SK-N-DZ (cell line): ENCODE measurements around the gene RRAGC.
"Not testable (repeated sequence)": the region's sequence is repeated elsewhere in the genome, so short reads cannot be mapped to it uniquely, and the experiment has no call there.

ENCODE experiments used
- DNase-seq: peaks from one replicate; pipeline ENCODE4 v3.0.0-alpha.2; 2015; ENCODE audit warnings: low spot score

The RRAGC gene

DNA sequence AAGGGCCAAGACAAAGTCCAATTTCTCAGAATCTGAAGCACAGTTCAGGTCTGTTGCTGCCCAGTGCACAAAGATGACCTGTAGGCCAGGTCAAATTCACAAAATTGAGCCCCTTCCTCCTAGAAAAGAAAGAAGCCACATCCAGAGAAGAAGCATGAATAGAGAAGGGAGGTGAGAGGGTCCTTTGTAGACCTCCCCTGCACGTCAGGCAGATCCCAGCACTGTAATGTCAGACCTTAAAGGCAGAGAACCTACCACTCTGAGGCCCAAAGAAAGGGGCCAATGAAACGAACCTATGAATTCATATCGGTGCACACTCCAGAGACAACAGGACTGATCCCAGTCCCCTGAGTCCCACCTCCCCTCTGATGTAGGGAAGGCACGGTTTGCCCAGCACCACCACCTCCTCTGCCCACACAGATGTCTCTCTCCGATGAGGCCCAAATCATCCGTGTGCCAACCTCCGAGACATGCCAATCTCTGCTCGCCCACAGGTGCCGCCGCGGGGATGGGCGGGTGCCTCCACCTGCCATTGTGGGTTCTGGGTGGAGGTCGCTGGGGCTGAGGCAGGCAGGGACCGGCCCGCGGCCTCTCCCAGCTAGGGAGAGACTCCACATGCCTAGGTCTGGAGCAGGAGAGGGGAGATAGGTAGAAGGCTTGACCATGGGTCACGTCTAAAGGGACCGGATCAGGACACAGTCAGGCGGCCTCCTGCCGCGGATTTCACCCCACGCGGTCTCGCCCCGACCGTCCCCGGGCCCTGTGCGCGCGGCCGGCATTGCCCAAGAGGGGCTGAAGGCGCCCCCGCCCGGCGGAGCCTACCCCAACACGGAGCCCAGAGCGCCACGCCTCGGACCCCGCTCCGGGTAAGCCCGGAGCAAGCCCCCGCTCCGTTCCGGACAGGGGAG lies 42.1 kb downstream of the RRAGC start:
- no peak for DNase-seq

- peak; percentile 27 for DNase-seq
These were observed 43.5 kb downstream of the RRAGC start for GRCh38 chr1:38815903-38816627.

DNA sequence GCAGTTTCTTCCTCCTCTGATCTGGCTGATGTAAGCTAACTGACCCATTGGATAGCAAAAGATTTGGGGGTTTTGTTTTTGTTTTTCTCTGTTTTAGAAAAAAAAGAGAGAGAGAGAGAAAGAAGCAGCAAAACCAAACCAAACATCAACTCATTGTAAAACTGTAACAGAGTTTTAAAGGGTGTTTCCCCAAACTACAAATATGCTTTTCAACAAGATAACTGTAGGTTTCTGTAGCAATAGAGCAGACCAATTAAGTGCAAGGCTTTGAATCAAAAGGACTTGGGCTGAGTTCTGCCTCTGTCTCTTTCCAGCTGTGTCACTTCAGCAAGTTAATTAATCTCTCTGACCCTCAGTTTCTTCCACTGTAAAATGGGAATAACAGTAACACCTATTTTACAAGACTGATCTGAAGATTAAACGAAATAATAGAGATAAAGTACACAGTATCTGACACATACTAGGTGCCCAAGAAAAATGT lies 44.5 kb downstream of the RRAGC start:
- DNase-seq, result no peak

GRCh38 chr1:38814444-38814983 lies 45.1 kb downstream of the RRAGC start:
- no peak for DNase-seq

- DNase-seq, result no peak
These were observed 46.6 kb downstream of the RRAGC start for GRCh38 chr1:38812981-38813380.

GRCh38 chr1:38811466-38811865 lies 48.1 kb downstream of the RRAGC start:
- DNase-seq, result not testable (repeated sequence)

DNA sequence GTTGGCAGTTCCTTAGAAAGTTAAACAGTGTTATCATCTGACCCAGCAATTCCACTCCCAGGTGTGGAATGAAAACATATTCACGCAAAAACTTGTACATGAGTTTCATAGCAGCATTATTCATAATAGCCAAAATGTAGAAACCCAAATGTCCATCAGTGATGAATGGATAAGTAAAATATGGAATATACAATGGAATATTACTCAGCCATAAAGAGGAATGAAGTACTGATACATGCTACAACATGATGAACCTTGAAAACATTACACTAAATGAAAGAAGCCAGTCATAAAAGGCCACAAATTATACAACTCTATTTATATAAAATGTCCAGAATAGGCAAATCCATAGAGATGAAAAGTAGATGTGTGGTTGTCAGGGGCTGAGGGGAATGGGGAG lies 53.5 kb downstream of the RRAGC start:
- no peak for DNase-seq

DNA sequence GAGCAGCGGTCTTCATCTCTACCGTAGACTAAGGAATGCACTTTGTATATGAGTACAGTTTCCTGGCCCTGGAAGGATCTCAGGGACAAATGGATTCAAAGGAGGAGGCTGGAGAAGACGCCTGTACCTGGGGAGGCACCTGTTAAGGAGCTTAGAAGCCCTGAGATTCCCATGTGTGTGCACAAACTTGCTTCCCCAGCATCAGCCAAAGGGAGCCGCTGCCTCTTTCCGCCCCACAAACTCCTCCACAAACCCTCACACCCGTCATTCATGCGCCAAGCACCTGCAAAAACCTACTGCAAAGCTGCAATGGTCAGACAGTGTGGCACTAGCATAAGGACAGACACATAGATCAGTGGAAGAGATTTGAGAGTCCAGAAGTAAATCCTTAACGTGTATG lies 54.5 kb downstream of the RRAGC start:
- no peak for DNase-seq

DNA sequence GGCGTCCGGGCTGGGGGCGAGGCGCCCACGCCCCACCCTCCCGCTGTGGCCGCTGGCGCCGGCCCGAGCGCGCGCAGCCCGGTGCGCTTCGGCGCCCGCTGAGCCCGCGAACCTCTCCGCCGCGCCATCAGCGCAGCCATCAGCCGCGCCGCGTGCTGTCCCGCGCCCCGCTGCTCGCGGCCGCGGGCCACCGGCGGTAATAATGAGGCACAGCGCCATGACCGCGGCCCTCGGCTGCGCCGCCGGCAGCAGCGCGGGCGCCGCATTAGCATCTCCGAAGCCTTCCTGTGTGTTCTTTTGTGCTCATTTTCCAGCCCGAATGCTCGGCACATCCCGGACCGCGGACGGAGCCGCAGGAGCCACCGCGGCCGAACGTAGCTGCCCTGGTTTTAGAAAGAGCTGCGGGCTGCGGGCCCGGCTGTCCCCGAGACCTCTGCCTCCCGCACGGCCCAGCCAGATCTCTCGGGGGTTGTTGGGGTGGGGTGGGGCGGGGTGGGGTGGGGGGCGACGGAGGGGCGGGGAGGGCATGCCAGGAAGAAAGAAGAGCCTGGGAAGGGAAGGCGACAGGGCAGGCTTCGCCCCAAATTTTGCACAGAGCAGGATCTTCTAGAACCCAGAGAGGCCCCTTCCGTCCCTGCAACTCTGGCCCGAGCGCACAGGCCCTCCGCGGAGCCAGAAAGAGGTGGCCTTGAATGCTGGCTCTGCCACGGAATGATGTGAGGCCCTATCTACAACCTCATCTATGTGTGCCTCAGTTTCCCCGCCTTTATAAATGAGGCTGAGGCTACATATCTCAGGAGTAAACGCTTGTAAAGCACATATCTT lies 55.3 kb downstream of the RRAGC start:
- DNase-seq, result no peak

DNA sequence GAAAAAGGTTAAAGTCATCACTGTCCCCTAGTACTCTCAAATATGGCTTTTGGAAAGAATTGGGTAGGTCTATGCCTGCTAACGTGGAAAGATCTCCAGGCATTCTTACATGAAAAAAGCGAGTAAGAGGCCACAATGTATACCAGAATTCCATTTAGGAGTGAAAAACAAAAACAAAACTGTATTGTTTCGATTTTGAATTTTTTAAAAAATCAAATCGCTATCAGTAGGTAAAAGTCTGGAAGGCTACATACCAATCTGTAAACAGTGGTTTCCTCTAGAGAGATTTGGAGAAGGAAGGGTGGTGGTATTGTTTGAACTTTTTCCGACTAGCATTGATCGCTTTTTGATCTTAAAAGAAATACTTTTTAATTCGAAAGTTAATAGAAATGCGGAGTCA lies 55.9 kb downstream of the RRAGC start:
- no peak for DNase-seq

DNA sequence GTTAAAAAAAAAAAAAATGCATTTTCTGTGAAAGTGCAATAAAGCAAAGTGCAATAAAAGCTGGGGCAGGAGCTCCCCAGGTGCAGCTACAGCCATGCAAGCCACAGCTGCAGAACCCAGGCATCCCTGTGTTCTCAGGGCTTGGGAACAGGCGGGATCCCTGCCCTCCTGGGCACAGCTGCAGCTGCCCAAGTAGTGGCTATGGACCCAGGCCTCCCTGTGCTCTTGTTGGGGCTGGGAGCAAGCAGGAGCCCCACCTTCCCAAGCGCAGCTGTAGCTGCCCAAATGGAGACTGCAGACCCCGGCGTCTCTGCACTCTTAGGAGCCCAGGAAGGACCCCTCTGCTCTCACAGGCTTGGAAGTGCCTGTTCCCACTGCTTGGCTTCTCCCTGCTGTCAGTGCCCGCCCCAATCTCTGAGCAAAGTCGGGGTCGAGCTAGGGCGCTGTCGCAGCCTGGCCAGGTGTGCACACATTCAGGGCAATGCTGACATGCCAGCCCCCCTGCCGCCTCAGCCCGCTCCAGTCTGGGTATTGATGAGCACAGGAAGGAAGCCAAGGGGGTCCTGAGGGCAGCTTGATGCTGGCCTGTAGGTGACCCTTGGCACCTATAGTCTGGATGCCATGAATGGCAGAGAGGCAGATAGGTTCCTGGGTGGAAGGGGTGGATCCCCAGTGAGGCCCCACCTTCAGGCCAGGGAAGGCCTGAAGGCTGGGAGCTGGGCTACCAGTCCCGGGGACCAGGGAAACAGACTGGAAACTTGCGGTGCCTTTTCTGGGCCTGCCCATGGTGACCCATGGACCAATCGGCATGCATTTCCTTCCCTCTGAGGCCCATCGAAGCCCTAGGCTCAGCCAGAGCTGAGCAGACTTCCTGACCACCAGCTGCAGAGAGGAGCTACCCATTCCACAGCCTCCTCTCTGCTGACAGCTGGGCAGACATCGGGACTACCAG lies 58.6 kb downstream of the RRAGC start:
- DNase-seq, result no peak

DNA sequence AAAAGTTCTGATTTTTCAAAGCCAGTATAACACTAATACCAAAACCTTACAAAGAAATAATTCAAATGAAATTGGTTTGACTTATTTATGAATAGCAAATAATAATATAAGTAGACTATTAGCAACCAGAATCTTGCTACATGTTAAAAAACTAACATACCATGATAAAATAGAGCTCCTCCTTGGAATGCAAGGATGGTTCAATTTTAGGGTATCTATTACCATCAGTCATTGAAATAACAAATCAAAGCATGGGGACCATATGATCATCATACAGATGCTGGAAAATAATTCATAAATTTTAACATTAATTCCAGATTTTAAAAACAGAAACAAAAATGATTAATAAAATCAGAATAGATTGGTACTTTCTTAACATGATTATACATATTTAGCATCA lies 66.3 kb downstream of the RRAGC start:
- no peak for DNase-seq

GRCh38 chr1:38791892-38792291 lies 67.7 kb downstream of the RRAGC start:
- DNase-seq, result no peak

- no peak for DNase-seq
These were observed 68.4 kb downstream of the RRAGC start for GRCh38 chr1:38791164-38791515.

DNA sequence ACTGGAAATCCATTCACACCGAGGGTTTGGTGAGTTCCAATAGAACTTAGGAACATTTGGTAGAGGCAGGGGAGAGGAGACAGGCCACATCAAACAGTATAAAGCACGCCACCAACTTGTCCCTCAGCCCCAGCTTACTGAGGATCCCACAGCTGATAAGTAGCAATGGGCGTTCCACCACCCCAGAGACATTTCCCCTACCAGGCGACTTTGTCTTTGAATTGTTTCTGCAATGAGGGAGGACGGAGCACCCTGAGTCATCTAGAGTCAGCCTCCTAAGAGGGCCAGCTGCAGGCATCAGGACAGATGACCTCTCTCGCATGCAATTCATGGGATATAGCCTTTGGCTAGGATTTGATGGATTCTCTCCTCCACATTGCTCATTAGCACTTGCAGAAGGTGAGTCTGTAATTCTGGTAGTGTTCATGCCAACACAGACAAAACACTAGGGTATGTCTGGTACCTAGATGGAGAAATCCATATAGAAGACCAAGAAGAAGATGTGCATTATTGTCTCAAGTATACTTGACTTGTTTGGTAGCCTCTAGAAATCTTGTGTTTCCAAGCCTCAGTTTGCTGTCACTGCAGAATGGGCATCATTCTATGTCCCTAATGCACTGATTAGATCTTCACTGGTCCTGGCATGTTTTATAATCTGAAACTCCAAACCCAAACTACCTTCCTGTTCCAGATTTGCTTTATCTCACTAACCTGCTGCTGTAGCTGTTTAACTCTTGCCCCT lies 69.0 kb downstream of the RRAGC start:
- DNase-seq, result no peak

- no peak for DNase-seq
These were observed 69.9 kb downstream of the RRAGC start for GRCh38 chr1:38789498-38790169.

DNA sequence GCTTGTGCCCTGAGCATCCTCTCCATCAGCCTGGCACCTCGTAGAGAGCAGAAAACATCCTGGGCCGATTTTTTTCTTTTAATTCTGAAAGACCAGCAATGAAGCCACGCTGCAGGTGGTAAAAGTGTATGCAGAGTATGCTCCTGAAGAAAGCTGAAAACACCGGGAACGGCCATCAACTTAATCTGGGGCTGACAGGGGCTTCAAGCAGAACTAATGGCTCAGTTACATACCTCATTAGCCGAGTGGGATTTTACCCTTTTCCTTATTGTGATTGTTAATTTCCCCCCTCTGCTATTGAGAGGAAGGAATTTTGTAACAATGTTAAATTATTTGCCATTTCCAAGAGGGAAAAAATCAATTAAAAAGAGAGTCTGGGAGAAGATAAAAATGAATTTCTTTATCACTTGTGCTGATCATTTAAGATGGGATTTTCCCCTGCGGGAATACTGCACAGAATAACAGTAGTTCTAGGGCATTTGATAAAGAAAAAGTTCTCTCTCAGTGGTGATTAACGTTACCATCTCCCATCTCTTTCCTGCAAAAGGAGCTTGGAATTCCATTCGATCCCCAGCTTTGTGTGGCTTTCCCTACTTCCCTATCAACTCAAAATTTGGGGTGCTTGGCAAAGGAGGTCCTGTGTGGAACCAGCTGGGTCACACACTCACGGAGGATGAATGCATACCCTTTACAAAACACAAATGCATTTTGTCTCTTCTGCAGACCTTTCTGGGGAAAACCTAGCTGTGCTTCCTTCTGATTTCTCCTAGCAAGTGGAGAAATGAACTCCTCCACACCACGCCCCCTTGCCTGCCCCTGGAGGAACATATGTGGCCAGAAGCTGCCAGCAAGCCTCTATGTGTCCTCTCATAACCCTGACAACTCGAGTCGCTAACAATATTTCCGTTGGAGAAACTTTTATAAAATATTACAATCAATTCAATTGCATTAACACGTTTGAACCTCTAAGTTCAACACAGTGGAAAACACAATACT lies 70.9 kb downstream of the RRAGC start:
- no peak for DNase-seq
